Body of pancreas (tissue), 4 donors: ENCODE results near the gene BACH1.

Source experiments
- CTCF ChIP-seq, 7 experiments: fragments of 450-650 bp in 4 of 7; fragments of 200-600 bp in 3 of 7; sonication (generic) in 3 of 7; IDR thresholded peaks; one replicate each; pipeline ENCODE4 v1.5.1; 2016 to 2019; ENCODE audit warnings: antibody characterized with exemption in 7 of 7
- POLR2A ChIP-seq, 3 donors: fragments of 450-650 bp; IDR thresholded peaks; one replicate each; pipeline ENCODE4 v1.6.1; 2016; ENCODE audit warnings: antibody characterized with exemption in 3 of 3, mild to moderate bottlenecking in 2 of 3

- peak in 1 of 7 experiments; percentile 2 for TF ChIP-seq CTCF (IDR thresholded peaks at IDR 0.05)
- no peak for TF ChIP-seq POLR2A (IDR thresholded peaks at IDR 0.05)
Measured at GRCh38 chr21:29351691-29352090, 53.0 kb downstream of the BACH1 start.
